Kidney (tissue), 2 donors: ENCODE measurements around the gene INPP5E. TPM values are rescaled to one million over a fixed set of nuclear protein-coding genes. Genes with fewer than 3 reads are reported as not detected.

ENCODE experiments used
- polyA plus RNA-seq: library from polyadenylated mRNA; stranded (reverse); fragments of 350-450 nt; fragmentation: Illumina TruSeq; extraction: RNeasy Lipid Tissue Mini Kit (QIAGEN cat#74804); gene quantifications from one replicate; pipeline ENCODE4 v1.2.3, GENCODE V29; 2014; ENCODE audit warnings: low read depth, low replicate concordance; ENCODE audit not compliant: insufficient read depth
- total RNA-seq: library from RNA; stranded (reverse); fragmentation: NEBNext Ultra II Directional; extraction: Animal tissue kit (Norgen Biotek cat#: 25700); gene quantifications from one replicate; pipeline ENCODE4 v1.2.1, GENCODE V29; 2021
- donor health status: DM: yes; HTN: yes; CAD: no.

The INPP5E gene
- total and polyA plus RNA-seq, 2 donors from 2014 or later = 6.9 to 14.0 TPM

Other genes with a start within 250 kb of the INPP5E start
- gene LHX3, start 234.7 kb downstream of the INPP5E start, total RNA-seq = not detected
- not detected for gene LHX3, start 234.7 kb downstream of the INPP5E start, polyA plus RNA-seq
- gene QSOX2, start 194.0 kb downstream of the INPP5E start, total RNA-seq = 10.1 TPM
- 4.0 TPM for gene QSOX2, start 194.0 kb downstream of the INPP5E start, polyA plus RNA-seq
- 2.3 TPM for gene CCDC187, start 135.8 kb downstream of the INPP5E start, total RNA-seq
- 0.84 TPM for gene CCDC187, start 135.8 kb downstream of the INPP5E start, polyA plus RNA-seq
- 11.6 TPM for gene GPSM1, start 112.3 kb downstream of the INPP5E start, total RNA-seq
- gene GPSM1, start 112.3 kb downstream of the INPP5E start, polyA plus RNA-seq = 11.9 TPM
- 22.1 TPM for gene DNLZ, start 76.1 kb downstream of the INPP5E start, total RNA-seq
- gene DNLZ, start 76.1 kb downstream of the INPP5E start, polyA plus RNA-seq = 30.4 TPM
- gene CARD9, start 66.2 kb downstream of the INPP5E start, total RNA-seq = 7.0 TPM
- gene CARD9, start 66.2 kb downstream of the INPP5E start, polyA plus RNA-seq = 1.5 TPM
- 11.0 TPM for gene SNAPC4, start 39.7 kb downstream of the INPP5E start, total RNA-seq
- 3.2 TPM for gene SNAPC4, start 39.7 kb downstream of the INPP5E start, polyA plus RNA-seq
- gene ENTR1, start 29.2 kb downstream of the INPP5E start, total RNA-seq = 36.2 TPM
- gene ENTR1, start 29.2 kb downstream of the INPP5E start, polyA plus RNA-seq = 25.9 TPM
- gene PMPCA, start 29.2 kb downstream of the INPP5E start, total RNA-seq = 45.6 TPM
- gene PMPCA, start 29.2 kb downstream of the INPP5E start, polyA plus RNA-seq = 50.1 TPM
- 67.1 TPM for gene SEC16A, start 43.2 kb upstream of the INPP5E start, total RNA-seq
- 37.0 TPM for gene SEC16A, start 43.2 kb upstream of the INPP5E start, polyA plus RNA-seq
- gene NOTCH1, start 106.2 kb upstream of the INPP5E start, total RNA-seq = 77.2 TPM
- gene NOTCH1, start 106.2 kb upstream of the INPP5E start, polyA plus RNA-seq = 6.5 TPM
- 140 TPM for gene EGFL7, start 223.1 kb upstream of the INPP5E start, total RNA-seq
- 137 TPM for gene EGFL7, start 223.1 kb upstream of the INPP5E start, polyA plus RNA-seq
- gene AGPAT2, start 247.6 kb upstream of the INPP5E start, total RNA-seq = 83.6 TPM
- 73.4 TPM for gene AGPAT2, start 247.6 kb upstream of the INPP5E start, polyA plus RNA-seq